Measurements from ENCODE around the gene MEPE.

MEPE gene

GRCh38 chr4:87862236-87862635, 29.5 kb downstream of the MEPE start:
- no peak overlapping the region for H3K4me3 ChIP-seq (ENCODE audit: low read depth, low read length)
- TF ChIP-seq, protein P1, sequence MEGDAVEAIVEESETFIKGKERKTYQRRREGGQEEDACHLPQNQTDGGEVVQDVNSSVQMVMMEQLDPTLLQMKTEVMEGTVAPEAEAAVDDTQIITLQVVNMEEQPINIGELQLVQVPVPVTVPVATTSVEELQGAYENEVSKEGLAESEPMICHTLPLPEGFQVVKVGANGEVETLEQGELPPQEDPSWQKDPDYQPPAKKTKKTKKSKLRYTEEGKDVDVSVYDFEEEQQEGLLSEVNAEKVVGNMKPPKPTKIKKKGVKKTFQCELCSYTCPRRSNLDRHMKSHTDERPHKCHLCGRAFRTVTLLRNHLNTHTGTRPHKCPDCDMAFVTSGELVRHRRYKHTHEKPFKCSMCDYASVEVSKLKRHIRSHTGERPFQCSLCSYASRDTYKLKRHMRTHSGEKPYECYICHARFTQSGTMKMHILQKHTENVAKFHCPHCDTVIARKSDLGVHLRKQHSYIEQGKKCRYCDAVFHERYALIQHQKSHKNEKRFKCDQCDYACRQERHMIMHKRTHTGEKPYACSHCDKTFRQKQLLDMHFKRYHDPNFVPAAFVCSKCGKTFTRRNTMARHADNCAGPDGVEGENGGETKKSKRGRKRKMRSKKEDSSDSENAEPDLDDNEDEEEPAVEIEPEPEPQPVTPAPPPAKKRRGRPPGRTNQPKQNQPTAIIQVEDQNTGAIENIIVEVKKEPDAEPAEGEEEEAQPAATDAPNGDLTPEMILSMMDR (IDR thresholded peaks at IDR 0.05; ENCODE audit: control insufficient read depth, extremely low read depth, insufficient read depth): no peak
- no peak for DNase-seq (ENCODE audit: low read depth)

DNA sequence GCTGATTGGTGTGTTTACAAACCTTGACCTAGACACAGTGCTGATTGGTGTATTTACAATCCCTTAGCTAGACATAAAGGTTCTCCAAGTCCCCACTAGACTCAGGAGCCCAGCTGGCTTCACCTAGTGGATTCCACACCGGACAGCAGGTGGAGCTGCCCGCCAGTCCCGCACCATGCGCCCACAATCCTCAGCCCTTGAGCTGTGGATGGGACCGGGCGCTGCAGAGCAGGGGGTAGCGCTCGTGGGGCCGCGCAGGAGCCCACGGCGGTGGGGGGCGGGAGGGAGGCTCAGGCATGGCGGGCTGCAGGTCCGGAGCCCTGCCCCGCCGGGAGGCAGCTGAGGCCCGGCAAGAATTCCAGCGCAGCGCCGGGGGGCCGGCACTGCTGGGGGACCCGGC, 30.7 kb downstream of the MEPE start:
- no peak overlapping the region for H3K4me3 ChIP-seq (ENCODE audit: low read depth, low read length)
- TF ChIP-seq, protein P1 (IDR thresholded peaks at IDR 0.05; ENCODE audit: control insufficient read depth, extremely low read depth, insufficient read depth): no peak
- DNase-seq (ENCODE audit: low read depth): no peak

- H3K4me3 ChIP-seq (ENCODE audit: low read depth, low read length): no peak overlapping the region
- TF ChIP-seq, protein P1 (IDR thresholded peaks at IDR 0.05; ENCODE audit: control insufficient read depth, extremely low read depth, insufficient read depth): no peak
- DNase-seq (ENCODE audit: low read depth): no peak
Measured at GRCh38 chr4:87864321-87864720, 31.6 kb downstream of the MEPE start.

GRCh38 chr4:87865288-87865687, 32.5 kb downstream of the MEPE start:
- H3K4me3 ChIP-seq (ENCODE audit: low read depth, low read length): no peak overlapping the region
- DNase-seq (ENCODE audit: low read depth): no peak
- TF ChIP-seq, protein P1 (IDR thresholded peaks at IDR 0.05; ENCODE audit: control insufficient read depth, extremely low read depth, insufficient read depth): no peak

DNA sequence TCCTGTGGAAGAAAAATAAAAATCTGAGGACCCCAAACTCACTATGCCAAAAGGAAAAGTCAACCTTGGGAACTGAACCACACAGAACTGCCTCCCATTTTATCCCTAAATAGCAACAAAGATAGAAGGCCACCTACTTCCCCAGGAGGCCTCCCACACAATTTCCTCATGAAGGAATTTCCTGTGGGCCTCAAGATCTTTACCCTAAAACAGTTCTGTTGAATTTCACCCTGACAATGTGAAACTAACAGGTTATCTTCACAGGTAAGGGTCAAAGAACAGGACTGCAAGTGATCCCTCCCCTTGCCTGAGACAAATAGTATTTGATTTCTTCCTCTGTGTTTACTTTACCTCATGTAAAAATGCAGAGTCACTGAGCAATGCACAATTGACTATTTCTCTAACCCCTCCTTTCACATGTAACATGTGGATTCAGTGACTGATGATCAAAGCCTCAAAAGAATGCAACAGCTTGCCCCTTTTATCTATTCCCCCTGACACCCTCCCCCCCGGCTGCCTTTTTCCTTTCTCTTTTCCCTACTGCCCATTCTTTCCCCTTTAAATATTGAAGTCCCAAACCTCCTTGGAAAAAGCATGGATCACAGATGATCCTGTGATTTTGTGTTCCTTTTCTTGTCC, 33.3 kb downstream of the MEPE start:
- H3K4me3 ChIP-seq (ENCODE audit: low read depth, low read length): no peak overlapping the region
- TF ChIP-seq, protein P1 (IDR thresholded peaks at IDR 0.05; ENCODE audit: control insufficient read depth, extremely low read depth, insufficient read depth): no peak
- DNase-seq (ENCODE audit: low read depth): peak; percentile 31

DNA sequence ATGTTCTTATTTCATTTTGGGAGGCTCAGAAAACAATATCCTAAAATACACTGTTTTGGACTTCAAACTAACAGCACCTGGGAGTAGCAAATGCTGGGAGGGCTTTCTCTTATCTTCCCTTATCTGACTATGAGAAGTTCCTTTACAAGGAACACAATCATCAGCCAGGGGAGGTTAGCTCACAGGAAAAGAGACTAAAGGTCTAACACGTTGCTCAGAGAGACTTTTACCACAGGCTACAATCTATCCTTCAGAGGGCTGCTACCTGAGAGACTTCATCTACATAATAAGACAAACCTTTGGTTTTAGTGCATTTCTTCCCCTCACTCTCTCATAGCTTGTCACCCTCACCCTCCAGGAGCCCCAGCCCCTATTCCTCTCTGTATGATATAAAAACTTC, 35.8 kb downstream of the MEPE start:
- no peak overlapping the region for H3K4me3 ChIP-seq (ENCODE audit: low read depth, low read length)
- TF ChIP-seq, protein P1 (IDR thresholded peaks at IDR 0.05; ENCODE audit: control insufficient read depth, extremely low read depth, insufficient read depth): no peak
- DNase-seq (ENCODE audit: low read depth): no peak

- no peak for DNase-seq (ENCODE audit: low read depth)
- no peak overlapping the region for H3K4me3 ChIP-seq (ENCODE audit: low read depth, low read length)
- TF ChIP-seq, protein P1 (IDR thresholded peaks at IDR 0.05; ENCODE audit: control insufficient read depth, extremely low read depth, insufficient read depth): no peak
Measured at GRCh38 chr4:87872028-87872427, 39.3 kb downstream of the MEPE start.

Measured in LNCaP clone FGC (cell line).